ENCODE results near the gene JPT2.

Gene JPT2

GRCh38 chr16:1651974-1652312 lies 26.1 kb upstream of the JPT2 start:
- DNase-seq (ENCODE audit: low read depth in 2 of 2), result no peak

DNA sequence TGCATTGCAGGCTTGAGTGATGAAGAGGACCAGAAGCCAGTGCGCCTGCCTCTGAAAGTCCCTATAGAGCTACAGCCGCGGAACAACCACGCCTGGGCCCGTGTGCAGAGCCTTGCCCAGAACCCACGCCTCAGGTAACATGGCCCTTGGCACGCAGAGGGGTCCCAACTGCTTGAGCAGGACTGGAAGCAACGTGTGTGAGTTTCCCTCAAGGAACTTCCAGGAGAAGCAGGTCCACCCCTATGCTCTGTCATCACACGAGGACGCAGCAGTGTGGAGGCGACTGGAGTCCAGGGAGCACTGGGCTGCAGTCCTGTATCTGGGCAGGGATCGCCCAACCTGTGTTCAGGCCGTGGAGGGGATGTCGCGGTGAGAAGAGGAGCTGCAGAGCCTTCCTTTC lies 25.1 kb upstream of the JPT2 start:
- DNase-seq (ENCODE audit: low read depth in 2 of 2), result no peak

DNA sequence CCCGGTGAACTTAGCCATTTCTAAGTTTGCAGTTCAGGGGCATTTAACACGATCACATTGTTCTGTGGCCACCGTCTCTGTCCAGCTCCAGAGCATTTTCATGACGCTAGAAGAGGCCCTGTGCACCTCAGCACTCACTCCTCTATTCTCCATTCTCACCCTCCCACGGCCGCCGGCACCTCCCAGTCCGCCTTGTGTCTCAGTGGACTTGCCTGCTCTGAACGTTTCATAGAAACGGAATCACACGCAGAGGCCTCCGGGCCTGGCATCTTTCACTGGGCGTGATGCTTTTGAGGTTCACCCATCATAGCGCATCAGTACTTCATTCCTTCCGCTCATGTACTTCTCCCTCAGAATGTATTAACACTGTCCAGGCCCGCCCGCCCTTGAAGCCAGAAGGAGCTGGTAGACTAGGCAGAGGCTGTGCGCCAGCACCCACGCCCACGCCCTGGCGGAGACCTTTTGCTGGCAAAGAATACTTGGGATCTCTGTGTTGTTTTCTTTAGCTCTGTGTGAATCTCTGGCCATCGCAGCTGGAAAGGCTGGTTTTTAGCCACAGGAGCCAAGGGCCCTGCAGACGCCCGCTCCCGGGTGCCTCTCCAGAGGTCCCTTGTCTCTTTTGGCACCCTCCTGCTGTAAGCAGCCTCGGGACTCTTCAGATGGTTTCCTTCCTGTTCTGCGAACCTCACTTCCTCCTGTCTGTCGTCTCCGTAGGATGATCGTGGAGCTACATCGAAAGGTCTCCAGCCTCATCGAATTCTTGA lies 23.4 kb upstream of the JPT2 start:
- DNase-seq (ENCODE audit: low read depth in 2 of 2), result no peak

DNA sequence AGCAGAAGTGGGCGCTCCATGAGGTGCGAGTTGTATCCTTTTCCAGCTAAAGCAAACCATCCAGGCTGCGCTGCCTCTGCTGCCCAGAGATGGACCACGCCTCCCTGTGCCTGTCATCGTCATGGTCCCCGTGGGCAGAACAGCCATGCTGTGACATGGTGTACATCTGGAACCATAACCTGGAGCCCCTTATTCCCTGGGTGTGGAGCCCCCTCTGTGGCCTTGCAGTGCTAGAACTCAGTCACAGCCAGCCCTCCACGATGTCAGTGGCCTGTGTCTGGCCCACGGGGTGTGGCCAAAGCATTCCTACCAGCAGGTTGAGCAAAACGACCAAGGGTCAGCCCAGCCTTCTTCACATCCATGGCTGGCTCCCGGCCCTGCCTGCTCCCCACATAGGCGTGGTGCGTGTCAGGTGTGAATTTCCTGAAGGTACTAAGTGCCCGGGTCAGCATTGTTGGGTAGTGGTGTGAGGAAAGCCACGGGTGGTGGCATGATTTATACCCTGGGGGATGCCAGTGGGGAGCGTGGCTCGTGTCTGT lies 22.7 kb upstream of the JPT2 start:
- DNase-seq (ENCODE audit: low read depth in 2 of 2), result no peak

DNA sequence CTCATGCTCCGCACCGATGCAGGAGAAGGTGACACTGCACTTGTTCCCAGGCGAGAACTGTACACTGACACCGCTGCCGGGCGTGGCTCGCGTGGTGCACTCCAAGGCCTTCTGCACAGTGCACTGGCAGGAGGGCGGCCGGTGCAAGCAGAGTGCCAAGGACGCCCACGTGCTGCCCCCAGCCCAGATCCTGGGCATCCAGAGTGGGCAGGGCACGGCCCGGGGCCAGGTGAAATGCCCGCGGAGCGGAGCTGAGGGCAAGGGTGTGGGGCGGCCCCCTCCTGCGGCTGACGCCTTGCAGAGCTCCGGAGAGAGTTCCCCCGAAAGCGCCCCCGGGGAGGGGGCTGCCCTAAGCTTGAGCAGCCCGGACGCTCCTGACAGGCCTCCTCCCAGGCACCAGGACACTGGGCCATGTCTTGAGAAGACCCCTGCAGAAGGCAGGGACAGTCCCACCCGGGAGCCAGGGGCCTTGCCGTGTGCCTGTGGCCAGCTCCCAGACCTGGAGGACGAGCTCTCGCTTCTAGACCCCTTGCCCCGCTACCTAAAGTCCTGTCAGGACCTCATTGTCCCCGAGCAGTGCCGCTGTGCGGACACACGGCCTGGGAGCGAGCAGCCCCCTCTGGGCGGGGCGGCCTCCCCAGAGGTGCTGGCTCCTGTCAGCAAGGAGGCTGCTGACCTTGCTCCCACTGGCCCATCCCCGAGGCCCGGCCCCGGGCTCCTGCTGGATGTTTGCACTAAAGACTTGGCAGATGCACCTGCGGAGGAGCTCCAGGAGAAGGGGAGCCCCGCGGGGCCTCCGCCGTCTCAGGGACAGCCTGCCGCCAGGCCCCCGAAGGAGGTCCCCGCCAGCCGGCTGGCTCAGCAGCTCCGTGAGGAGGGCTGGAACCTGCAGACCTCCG lies 21.9 kb upstream of the JPT2 start:
- DNase-seq (ENCODE audit: low read depth in 2 of 2), result no peak

- no peak for DNase-seq (ENCODE audit: low read depth in 2 of 2)
These were observed 21.1 kb upstream of the JPT2 start for GRCh38 chr16:1656808-1657617.

DNA sequence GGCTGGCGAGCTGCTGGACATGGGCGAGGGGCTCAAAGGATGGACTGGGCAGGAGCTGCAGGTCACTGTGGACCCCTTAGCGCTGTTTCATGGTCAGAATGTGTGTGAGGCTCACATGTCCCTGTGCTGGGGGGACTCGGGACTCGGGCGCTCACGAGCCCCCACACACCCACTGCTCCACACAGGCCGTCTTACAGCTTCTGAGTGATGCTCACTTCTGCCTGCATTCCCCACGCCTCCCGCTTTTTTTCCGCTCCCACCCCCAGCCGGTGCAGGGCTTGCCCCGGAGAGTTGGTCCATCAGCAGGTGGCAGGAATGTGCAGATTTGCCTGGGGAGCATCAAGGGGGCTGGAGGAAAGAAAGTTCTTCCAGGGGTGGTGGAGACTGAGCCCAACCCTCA lies 20.2 kb upstream of the JPT2 start:
- no peak for DNase-seq (ENCODE audit: low read depth in 2 of 2)

GRCh38 chr16:1659031-1659430 lies 19.0 kb upstream of the JPT2 start:
- DNase-seq (ENCODE audit: low read depth in 2 of 2), result no peak

DNA sequence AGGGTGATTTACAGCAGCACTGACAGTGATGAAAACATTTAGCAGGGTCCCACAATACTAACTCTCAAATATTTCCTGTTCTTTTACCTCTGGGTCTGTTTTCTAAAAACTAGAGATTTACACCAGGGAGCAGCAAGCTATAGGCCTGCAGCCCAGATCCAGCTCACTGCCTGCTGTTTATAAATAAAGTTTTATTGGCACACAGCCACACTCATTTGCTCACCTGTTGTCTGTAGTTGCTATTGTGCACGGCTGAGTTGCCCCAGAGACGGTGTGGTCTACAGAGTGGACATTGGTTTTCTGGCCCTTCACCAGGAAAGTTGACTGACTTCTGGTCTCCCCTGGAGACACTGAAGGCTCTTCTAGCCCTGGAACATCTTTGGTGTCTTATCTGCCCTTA lies 16.3 kb upstream of the JPT2 start:
- DNase-seq (ENCODE audit: low read depth in 2 of 2), result no peak

- no peak for DNase-seq (ENCODE audit: low read depth in 2 of 2)
These were observed 15.5 kb upstream of the JPT2 start for GRCh38 chr16:1662543-1662942.

DNA sequence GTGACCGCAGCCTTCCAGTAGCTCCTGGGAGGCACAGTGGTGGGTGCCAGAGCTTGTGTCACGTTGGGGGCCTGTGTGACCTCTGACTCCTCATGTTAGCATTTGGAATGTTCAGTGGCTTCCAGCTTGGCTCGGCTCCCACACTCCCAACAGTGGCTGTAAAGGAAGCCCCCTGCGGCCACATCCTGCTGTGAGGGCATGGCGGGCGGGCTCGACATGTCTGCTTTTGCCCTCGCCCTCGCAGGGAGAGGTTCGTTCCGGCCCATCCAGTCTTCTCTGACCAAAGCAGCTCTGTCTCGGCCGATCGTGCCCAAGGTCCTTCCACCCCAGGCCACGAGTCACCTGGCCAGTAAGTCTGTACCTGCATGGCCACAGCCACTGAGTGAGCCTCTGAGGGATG lies 12.2 kb upstream of the JPT2 start:
- DNase-seq (ENCODE audit: low read depth in 2 of 2), result no peak

GRCh38 chr16:1666316-1666715 lies 11.8 kb upstream of the JPT2 start:
- no peak for DNase-seq (ENCODE audit: low read depth in 2 of 2)

DNA sequence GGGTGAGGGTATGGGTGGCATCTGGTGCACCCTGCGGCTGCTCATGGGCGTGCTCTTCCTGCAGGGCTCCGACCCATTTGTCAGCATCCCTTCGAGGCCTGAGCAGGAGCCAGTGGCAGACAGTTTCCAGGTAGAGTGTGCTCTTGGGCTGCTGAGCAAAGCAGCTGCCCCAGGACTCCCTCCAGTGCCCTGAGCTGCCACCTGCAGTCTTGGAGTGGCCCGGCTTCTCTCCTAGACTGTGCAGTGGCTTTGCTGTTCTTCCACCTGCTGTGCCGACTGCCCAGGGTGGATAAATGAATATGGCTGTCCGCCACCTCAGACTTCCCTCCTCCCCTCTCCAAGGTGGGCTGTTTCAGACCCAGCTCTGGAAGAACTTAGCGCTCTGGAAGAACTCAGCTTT lies 10.8 kb upstream of the JPT2 start:
- DNase-seq (ENCODE audit: low read depth in 2 of 2), result no peak

- no peak for DNase-seq (ENCODE audit: low read depth in 2 of 2)
These were observed 10.2 kb upstream of the JPT2 start for GRCh38 chr16:1667916-1668315.

GRCh38 chr16:1668612-1669319 lies 9.3 kb upstream of the JPT2 start:
- no peak for DNase-seq (ENCODE audit: low read depth in 2 of 2)

- no peak for DNase-seq (ENCODE audit: low read depth in 2 of 2)
These were observed 8.4 kb upstream of the JPT2 start for GRCh38 chr16:1669698-1670097.

GRCh38 chr16:1670371-1670770 lies 7.7 kb upstream of the JPT2 start:
- DNase-seq (ENCODE audit: low read depth in 2 of 2), result no peak

DNA sequence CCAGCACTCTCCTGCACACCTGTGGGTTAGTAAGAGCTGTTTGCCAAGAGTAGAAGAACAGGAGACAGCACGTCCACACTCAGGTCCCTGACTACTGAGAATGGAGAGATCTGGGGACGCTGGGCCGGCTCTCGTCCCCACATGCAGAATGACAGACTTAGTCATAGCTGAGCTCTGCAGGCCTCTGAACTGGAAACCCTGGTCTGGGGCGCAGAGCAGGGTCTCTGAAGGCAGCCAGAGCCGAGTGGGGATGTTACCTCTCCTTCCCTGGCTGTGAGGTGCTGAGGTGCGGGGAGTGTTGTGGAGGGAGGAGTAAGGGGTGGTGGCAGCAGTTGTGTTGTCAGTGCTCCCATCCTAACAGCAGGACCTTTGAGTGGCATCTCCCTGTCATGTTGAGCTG lies 7.2 kb upstream of the JPT2 start:
- no peak for DNase-seq (ENCODE audit: low read depth in 2 of 2)

DNA sequence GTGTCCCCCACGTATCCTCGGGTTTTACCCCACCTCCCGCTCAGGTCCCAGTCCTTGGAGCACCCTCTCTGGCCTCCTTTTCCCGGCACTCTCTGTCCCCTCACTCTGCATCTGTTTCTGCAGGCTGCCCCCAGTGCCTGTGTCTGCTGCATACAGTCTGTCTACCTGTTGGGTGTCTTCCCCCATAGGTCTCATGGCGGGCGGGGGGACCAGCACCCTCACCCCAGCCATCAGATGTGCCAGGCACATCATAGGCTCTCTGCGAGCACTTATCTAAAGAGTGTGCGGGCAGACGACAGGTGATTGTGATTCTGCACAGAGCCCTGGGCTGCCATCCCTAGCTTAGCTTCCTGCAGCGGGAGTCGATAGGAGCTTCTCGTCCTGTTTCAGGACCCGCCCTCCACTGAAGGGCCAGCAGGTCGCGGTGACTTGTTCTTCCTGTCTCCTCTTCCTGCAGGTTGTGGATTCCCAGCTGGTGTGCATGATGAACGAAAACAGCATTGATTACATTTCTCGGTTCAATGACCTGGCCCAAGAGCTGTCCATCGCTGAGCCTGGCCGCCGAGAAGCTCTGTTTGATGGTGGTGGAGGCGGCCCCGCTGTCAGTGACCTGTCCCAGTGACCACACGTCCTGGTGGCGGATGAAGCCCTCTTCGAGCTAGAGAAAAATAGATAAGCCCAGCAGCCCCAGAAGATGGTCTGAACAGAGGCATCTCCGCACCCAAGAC lies 4.5 kb upstream of the JPT2 start:
- no peak for DNase-seq (ENCODE audit: low read depth in 2 of 2)

- no peak for DNase-seq (ENCODE audit: low read depth in 2 of 2)
These were observed 3.8 kb upstream of the JPT2 start for GRCh38 chr16:1674306-1674705.

All from stimulated activated CD8-positive, alpha-beta memory T cell treated with anti-CD3 and anti-CD28 coated beads, Interleukin-7, amount 100 ng/mL, for 1 hour (primary cell).